HG02938 (cell line): Measurements from ENCODE around the gene PCDH9.
"Not testable (repeated sequence)": the region's sequence is repeated elsewhere in the genome, so short reads cannot be mapped to it uniquely, and the experiment has no call there.

Experiments used
- ATAC-seq: cut with Tn5 transposase; IDR thresholded peaks from one replicate; pipeline ENCODE4 v1.9.1; 2021; ENCODE audit warnings: mild to moderate bottlenecking, moderate library complexity; ENCODE audit not compliant: unreplicated experiment

The PCDH9 gene

DNA sequence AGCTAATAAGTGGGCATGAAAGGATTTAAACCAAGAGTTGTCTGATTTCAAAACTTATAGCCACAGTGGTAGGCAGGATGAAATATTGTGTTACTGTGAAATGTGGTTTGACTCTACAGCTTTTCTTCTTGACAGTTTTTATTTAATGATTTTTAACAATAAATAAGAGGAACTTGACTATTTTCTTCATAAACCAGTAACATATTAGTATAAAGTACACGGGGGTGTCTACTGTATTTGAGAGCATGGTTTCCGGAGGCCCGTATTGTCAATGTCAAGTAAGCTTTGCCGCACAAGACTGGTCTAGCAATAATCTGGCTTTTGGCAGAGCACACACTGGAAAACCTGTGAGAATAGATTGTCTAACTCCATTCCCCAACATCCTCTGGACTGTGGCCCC lies 894.5 kb downstream of the PCDH9 start:
- ATAC-seq, result no peak

DNA sequence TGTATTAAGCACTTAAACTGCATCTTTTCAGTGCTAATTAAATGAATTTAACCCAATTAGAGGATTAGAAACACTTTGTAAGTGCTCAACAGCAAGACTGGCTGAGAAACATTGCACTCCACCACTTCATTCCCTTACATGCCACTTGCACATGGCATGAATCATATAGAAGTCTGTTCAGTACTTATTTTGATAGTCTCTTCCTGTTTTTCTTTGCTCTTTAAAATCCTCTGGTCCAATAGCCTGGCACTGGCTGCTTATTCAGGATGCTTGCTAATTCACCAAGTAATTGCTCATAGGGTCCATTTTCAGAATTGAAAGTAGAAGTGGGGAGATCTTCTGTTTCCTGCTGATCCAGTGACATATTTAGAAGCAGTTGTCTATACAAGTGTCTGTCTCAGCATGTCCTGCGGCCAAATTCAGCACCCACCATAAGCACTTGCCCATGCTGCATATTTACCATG lies 900.1 kb downstream of the PCDH9 start:
- no peak for ATAC-seq

DNA sequence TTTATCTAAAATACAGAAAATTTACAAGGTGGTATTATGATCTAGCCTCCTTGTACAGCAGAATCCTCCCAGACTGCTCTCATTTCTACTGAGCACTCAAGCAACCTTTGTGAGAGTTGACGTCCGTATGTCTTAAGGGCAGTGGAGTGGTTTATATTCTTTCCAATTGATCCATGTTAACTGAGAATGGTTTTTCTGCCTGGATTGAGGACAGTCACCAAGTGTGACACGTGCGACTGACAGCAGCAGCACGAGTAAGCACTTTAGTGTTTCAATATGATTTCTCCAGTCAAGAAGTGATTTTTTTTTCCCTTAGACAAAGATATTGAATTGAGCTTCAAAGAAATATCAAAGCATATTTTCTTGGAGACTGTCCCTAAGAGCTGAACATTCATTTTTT lies 901.7 kb downstream of the PCDH9 start:
- ATAC-seq, result no peak

DNA sequence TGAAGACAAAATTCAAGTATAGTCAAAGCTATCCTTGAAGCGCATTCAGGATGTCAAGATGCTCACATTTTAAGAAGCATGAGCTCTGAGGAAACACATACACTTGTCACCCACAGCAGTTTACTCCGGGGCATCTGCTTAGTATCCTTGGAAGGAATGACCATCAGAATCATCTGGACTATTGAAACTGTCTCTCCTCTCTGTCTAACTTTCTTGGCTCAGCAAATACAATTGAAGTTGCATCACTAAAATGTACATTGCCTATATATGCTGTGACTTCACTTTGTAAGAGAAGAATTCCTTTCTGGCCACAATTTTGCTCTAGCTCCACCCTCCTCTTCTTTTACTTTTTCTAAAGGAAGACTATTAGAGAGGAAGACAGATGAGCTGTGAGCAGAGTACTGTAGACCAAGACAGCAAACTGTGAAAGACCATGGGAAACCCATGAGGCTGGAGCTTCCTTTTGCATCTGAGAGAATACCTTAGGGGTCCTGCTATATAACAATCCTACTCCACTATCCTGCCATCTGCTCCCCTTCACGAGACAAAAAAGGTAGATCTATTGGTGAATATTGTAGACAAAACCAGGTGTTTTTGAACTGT lies 906.3 kb downstream of the PCDH9 start:
- no peak for ATAC-seq

DNA sequence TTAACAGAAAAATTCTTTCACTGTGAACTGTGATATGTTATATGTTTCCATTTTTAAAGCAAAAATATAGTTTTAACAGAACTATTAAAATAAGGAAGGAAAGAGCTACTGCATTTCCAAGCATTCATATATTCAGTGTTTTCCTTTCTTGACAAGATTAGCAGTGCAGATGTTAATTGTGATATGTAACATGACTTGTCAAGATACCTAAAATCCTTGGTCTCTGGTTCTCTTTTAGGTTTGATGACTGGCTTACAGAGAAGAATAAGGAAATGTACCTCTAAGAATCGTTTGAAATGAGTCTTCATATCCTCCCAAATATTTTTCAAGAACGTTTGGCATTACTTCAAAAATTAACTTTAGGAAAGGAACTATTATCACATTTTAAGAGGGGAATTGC lies 907.2 kb downstream of the PCDH9 start:
- no peak for ATAC-seq

DNA sequence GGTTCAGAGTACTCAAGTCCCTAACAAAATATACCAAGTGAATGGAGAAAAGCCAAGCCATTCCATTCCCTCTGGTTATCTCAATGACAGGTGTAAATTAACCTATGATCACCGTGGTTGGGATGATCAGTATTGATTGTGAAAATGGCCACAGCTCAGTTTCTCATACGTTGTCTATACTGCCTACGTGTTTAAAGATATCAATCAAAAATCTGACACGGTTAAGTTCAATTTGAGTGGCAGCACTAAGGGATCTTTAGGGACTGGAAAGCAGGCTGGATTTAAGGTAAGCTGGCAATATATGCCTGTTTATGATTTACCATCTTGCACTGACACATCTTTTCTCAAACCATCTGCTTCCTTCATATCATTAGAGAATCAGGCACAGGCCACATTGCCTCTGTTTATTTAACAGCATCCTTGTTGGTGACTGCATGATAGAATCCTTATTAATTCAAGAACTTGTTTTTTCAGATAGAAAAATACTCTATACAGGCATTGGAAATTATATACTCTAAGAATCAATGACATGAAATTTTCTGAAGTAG lies 907.9 kb downstream of the PCDH9 start:
- ATAC-seq, result no peak

DNA sequence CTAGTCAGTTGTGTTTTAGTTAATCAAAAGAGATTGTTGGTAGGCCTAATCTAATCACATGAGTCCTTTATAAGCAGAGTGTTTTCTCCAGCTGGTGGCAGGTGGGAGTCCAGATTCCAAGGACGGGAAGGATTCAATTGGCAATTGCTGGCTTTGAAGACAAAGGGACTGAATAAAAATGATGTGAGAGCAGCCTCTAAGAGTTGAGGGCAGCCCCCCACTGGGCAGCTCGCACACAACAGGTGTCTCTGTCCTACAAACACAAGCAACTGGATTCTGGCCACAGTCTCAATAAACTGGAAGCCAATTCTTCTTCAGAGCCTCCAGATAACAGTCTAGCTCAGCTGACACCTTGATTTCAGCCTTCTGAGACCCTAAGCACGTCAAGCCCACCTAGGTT lies 915.2 kb downstream of the PCDH9 start:
- no peak for ATAC-seq

DNA sequence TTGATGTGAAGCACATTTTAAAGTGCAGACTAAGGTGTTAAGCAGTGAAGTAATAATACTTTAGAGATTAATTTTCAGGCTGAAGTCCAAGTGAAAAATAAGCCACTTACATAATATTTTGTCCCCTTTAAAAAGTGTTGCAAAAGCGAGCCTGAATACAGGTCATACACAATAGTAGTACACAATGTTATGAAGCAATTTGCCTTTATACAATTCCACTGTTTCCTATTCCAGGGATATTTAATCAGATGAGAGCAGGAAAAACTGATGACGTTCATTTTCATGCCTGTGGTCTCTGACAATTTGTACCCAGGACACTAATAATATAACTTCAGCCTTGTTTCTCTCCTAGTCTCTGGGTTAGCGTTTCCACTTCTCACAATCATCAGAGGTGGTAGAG lies 916.7 kb downstream of the PCDH9 start:
- ATAC-seq, result no peak

DNA sequence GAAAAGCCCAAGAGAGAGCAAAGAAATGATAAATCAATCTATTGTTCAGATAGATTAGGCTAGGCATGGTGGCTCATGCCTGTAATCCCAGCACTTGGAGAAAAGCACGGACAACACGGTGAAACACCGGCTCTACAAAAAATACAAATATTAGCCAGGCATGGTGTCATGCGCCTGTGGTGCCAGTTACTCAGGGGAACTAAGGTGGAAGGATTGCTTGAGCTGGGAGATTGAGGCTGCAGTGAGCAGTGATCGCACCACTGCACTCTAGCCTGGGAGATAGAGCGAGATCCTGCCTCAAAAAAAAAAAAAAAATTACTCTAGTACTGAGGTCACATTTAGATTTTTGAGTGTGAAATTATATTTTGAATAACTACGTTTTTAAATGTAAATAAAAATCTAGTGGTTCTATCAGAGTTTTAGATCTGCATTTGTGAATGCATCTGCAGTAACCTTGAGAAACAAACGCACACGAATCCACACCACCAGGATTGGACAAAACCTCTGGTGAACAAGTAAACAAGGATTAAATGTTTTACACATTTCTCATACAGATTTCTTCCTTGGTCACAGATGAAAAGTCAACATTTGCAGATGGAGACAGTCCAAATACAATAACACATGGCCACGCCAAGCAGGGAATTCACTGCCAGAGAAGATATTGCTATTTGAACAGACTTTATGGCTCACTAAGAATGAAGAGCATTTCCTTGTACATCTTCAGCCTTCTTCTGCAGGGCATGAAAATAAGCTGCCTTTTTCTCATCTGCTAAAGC lies 917.6 kb downstream of the PCDH9 start:
- no peak for ATAC-seq

DNA sequence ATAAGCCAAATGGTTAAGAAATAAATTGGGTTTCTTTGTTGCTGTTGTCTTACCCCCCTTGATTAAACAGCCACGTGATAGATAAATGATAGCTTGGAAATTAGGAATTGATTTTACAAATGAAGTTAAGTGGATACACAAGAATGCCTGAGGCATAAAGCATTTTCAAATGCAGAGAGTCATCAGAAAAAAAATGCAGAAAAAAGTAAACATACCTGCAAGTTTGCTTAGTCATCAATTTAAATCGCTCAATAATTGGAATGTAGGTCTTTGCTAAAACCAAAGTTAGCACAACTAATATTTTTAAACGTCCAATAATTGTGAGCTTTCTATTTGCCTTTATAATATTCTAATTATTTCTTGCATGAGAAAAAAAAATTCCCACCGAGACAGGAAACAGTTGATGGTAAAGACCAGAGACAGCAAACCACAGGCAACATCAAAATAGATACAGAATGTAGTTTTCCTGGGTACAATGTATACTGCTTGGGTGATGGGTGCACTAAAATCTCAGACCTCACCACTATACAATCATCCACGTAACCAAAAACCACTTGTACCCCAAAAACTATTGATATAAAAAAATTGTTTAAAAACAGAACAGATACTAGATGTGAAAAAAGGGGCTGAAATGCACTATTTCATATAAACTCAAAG lies 924.0 kb downstream of the PCDH9 start:
- ATAC-seq, result no peak

DNA sequence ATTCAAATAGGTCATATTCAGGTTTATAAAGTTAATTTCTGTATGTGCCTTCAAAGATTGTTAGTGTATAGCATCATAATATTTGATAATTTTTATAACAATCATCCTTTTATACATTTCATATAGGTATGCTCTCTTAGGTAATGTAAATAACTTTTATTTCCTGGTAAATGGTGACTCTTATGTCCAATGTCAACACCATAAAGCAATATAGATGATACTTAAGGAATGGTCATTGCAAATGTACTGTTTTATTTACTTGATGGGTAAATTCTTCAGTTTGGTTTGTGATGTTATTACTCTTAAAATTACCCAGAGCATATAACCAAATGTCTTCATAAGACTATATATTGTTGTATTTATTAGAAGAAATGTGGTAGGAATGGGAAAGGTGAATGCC lies 928.7 kb downstream of the PCDH9 start:
- no peak for ATAC-seq

DNA sequence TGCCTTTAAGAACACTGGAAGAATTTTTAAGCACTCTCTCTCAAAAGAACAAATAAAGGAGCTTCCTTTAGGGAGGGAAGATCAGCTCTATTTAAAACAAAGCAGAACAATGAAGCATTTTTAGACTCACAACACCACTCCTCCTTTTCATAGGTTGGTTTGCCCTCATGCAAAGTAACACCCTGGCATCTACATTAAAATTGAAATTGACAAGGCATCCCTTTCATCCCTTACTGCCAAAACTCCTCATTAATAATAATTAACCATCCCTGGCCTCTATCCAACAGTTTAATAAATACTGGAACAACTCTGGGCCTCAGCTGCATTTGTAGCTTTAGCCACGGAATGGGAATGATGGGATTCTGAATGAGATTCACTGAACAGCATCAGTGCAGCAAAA lies 929.1 kb downstream of the PCDH9 start:
- no peak for ATAC-seq

DNA sequence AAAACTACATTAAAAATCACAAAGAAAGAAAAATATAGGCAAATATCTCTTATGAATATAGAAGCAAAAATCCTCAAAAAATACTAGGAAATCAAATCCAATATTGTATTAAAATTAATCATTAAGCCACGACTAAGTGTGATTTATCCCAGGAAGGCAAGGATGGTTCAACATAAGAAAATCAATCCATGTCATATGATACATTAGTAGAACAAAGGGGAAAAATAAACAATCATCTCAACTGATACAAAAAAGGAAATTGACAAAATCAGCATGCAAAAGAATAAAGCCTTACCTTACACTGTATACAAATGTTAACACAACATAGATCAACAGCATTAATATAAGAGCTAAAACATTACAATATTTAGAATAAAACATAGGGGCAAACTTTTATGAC lies 933.3 kb downstream of the PCDH9 start:
- no peak for ATAC-seq

DNA sequence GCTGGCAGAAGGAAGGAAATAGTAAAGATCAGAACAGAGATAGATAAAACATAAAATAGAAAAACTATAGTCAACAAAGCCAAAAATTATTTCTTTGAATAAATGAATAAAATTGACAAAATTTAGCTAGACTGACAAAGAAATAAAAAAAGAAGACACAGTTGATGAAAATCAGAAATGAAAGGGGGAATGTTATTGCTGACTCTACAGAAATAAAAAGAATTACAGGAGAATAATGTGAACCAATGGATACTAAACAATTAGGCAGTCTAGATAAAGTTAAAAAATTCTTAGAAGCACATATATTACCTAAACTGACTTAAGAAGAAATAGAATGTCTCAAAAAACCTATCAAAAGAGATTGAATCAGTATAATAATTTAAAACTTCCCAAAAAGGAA lies 933.8 kb downstream of the PCDH9 start:
- ATAC-seq, result no peak

DNA sequence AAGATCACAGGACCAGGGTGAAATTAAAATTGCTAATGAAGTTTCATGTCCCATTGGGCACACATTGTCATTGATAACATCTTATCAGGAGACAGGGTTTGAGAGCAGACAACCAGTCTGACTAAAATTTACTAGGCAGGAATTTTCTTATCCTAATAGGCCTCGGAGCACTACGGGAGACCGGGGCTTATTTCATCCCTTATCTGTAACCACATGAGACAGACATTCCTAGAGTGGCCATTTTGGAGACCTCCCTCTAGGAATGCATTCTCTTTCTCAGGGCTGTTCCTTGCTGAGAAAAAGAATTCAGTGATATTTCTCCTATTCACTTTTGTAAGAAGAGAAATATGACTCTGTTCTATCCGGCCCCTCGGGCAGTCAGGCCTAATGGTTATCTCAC lies 943.3 kb downstream of the PCDH9 start:
- not testable (repeated sequence) for ATAC-seq

DNA sequence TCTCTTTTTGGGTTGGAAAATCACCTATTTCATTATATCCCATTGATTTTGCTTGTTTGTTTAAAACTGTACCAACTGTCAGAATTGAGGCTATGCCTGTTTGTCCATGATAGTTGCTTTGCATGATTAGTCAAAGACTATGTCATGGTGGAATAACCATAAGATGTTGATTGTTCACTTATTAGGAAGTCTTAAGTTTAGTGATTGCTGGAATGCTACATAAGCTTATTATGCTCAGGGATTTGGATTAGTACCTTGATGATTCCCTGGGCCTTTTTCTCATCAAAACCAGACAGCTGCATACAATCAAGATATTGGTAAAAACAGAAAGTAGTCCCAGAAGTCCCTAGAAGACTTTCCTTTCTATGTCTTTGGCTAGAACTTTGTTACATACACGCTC lies 954.7 kb downstream of the PCDH9 start:
- ATAC-seq, result no peak

DNA sequence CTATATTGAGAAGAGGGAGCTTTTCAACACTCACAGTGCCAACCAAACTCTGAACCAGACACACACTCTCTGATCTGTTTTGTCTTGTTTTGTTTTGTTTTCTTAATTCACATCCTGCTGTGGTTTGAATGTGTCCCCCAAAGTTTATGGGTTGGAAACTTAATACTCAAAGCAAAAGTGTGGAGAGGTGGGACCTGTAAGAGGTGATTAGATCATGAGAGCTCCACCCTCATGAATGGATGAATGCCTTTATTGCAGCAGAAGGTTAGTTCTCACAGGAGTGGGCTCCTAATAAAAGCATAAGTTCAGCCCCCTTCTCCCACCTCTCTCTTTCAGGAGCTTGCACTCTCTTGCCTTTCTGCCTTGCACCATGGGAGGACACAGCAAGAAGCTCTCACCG lies 957.1 kb downstream of the PCDH9 start:
- ATAC-seq, result no peak

DNA sequence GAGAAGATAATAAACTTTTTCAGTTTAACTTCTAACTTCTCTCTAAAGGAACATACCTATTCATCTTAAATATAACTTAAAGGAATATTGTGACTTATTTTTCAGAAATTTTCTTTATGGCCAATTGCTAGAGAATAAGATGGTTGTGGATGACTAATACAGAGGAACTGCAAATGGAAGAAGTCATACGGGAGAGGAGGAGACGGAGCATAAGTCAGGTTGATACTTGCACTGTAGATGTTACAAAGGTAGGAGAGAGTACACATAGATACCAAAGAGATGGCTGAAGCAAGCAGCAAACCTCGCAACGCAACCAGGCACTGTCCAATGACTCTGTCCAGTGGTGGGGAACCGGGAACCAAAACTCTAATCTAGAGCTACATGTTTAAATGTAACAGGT lies 963.4 kb downstream of the PCDH9 start:
- no peak for ATAC-seq

DNA sequence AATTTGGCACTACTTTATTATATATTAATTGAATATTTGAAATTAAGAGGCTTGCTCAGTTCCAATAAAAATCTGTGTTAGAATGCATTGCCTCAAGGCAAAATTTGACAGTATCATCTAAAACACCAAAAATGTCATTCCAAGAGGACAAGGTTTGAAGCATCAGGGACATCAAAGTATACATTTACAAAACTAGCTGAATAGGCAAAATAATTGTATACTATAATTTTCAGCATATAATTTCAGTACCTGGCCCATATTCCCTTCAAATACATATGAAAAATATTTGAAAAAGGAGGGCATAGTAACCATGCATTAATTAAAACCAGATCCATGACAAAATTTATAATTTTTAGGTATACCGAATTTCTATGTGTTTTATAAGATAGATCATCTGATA lies 963.8 kb downstream of the PCDH9 start:
- ATAC-seq, result no peak

DNA sequence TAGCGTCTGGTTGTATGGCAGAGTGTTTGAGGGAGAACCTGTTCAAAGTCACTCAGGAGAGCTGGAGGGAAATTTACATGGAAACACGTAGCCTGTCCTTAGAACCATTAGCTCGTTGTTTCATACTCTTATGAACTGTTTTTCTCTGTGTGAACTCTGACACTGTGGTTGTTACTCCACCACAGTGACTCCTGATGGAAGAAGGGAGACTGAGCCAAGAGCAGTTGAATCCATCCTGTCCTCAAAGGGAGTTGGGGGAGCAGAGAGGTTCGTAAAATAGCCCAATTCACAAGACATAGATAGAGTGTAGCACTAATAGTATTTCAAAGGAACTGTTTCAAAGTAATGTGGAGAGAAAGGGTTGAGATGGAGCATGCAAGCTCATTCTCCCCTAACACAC lies 964.8 kb downstream of the PCDH9 start:
- no peak for ATAC-seq

DNA sequence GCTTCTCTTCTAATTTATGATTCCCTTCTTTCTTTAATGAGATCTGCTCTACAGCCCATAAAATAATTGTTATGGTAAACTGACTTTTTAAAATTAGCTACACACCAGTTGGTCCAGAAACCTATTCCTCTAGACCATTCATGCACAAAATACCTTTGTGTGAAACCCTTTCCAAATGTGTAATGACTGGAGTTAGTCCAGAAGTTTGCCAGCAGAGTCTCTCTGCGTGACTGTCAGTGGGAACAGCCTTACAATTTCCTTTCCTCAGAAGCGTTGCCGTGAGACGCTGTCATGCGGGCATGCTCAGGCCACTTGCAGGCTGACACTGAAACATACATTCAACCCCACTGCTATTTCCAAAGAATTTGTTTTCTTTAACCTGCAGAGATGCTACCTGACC lies 965.2 kb downstream of the PCDH9 start:
- ATAC-seq, result no peak

DNA sequence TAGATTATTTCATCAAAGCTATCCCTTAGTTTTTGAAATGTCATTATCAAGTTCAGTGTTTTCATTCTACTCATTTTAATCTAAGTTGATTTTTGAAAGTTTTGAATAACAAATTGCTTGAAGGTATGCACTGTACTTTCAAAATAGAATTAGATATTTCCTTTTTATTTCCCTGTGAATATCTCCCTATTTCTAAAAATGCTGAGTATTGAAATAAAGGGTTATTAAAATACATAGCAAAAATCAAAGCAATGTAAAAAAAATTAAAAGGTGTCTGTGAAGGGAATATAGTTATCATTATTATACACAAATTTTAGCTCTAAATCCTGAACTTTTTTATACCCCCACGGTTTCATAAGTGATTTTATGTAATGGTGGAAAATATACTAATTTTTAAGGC lies 967.8 kb downstream of the PCDH9 start:
- ATAC-seq, result no peak
